Trophoblast cell (in vitro differentiated cells and primary cell): Measurements from ENCODE around the gene PDCL2.

ENCODE experiments used
- DNase-seq, 2 donors: peaks; one replicate each; pipeline ENCODE4 v3.0.0-alpha.2; 2016
- H2AFZ ChIP-seq: 2 replicates; pipeline ENCODE4 v1.6.1; 2013; ENCODE audit warnings: low read length, moderate library complexity, mild to moderate bottlenecking; ENCODE audit not compliant: insufficient read depth, poor library complexity
- H2AK5ac ChIP-seq: 2 replicates; pipeline ENCODE4 v1.6.1; 2013; ENCODE audit warnings: mild to moderate bottlenecking, low read length
- H2BK120ac ChIP-seq: 2 replicates; pipeline ENCODE4 v1.6.1; 2013; ENCODE audit warnings: low read length, mild to moderate bottlenecking, moderate library complexity; ENCODE audit not compliant: insufficient read depth, poor library complexity
- H2BK12ac ChIP-seq: 2 replicates; pipeline ENCODE4 v1.6.1; 2013; ENCODE audit warnings: mild to moderate bottlenecking, low read length, moderate library complexity
- H2BK5ac ChIP-seq: 2 replicates; pipeline ENCODE4 v1.6.1; 2013; ENCODE audit warnings: low read length, low read depth, moderate library complexity, mild to moderate bottlenecking; ENCODE audit not compliant: poor library complexity
- H3K14ac ChIP-seq: 2 replicates; pipeline ENCODE4 v1.6.1; 2013; ENCODE audit warnings: mild to moderate bottlenecking, low read length
- H3K18ac ChIP-seq: 2 replicates; pipeline ENCODE4 v1.6.1; 2013; ENCODE audit warnings: mild to moderate bottlenecking, low read length
- H3K23ac ChIP-seq: 2 replicates; pipeline ENCODE4 v1.6.1; 2013; ENCODE audit warnings: low read length
- H3K27ac ChIP-seq: 2 replicates; pipeline ENCODE4 v1.5.1; 2013; ENCODE audit warnings: low read depth, mild to moderate bottlenecking, inconsistent platforms, low read length, moderate library complexity
- H3K27me3 ChIP-seq: 2 replicates; pipeline ENCODE4 v1.6.1; 2013; ENCODE audit warnings: inconsistent platforms, mild to moderate bottlenecking, low read length, moderate library complexity; ENCODE audit not compliant: insufficient read depth
- H3K36me3 ChIP-seq, 2 experiments: 1 replicate in 1 of 2; 2 replicates in 1 of 2; pipeline ENCODE4 v1.6.1; 2013; ENCODE audit warnings: low read length in 2 of 2, mild to moderate bottlenecking in 2 of 2, moderate library complexity in 1 of 2; ENCODE audit not compliant: insufficient read depth in 2 of 2, control insufficient read depth in 1 of 2
- H3K4ac ChIP-seq: 2 replicates; pipeline ENCODE4 v1.6.1; 2013; ENCODE audit warnings: low read depth, mild to moderate bottlenecking, low read length, moderate library complexity
- H3K4me1 ChIP-seq, 2 experiments: 1 replicate in 1 of 2; 2 replicates in 1 of 2; pipeline ENCODE4 v1.6.1; 2013; ENCODE audit warnings: low read length in 2 of 2, mild to moderate bottlenecking in 2 of 2, moderate library complexity in 1 of 2; ENCODE audit not compliant: insufficient read depth in 2 of 2, control insufficient read depth in 1 of 2
- H3K4me2 ChIP-seq: 2 replicates; pipeline ENCODE4 v1.6.1; 2013; ENCODE audit warnings: inconsistent platforms, mild to moderate bottlenecking, low read length, moderate library complexity
- H3K4me3 ChIP-seq: 2 replicates; pipeline ENCODE4 v1.5.1; 2013; ENCODE audit warnings: mild to moderate bottlenecking, low read depth, low read length, inconsistent platforms
- H3K79me1 ChIP-seq: one replicate; pipeline ENCODE4 v1.6.1; 2013; ENCODE audit warnings: low read length
- H3K79me2 ChIP-seq: 2 replicates; pipeline ENCODE4 v1.6.1; 2013; ENCODE audit warnings: low read length, mild to moderate bottlenecking; ENCODE audit not compliant: control insufficient read depth, insufficient read depth, poor library complexity
- H3K9ac ChIP-seq: 2 replicates; pipeline ENCODE4 v1.6.1; 2013; ENCODE audit warnings: mild to moderate bottlenecking, low read length
- H3K9me3 ChIP-seq: 2 replicates; pipeline ENCODE4 v1.6.1; 2013; ENCODE audit warnings: low read depth, mild to moderate bottlenecking, control low read depth, inconsistent platforms, low read length; ENCODE audit not compliant: insufficient read depth
- H4K12ac ChIP-seq: 2 replicates; pipeline ENCODE4 v1.6.1; 2013; ENCODE audit warnings: low read depth, mild to moderate bottlenecking, low read length, moderate library complexity
- H4K8ac ChIP-seq: 2 replicates; pipeline ENCODE4 v1.6.1; 2013; ENCODE audit warnings: low read depth, mild to moderate bottlenecking, low read length, moderate library complexity
- H4K91ac ChIP-seq: one replicate; pipeline ENCODE4 v1.6.1; 2013; ENCODE audit warnings: low read depth, mild to moderate bottlenecking, low read length, moderate library complexity
- WGBS: extraction: QIAGEN DNeasy Blood & Tissue Kit; methylation state at CpG from one replicate; pipeline ENCODE4 v1.1.7; 2013; ENCODE audit warnings: missing lambda C conversion rate; ENCODE audit not compliant: insufficient read length, insufficient coverage; ENCODE audit errors: extremely low coverage; 5-methylcytosine and 5-hydroxymethylcytosine counted together

PDCL2 gene

DNA sequence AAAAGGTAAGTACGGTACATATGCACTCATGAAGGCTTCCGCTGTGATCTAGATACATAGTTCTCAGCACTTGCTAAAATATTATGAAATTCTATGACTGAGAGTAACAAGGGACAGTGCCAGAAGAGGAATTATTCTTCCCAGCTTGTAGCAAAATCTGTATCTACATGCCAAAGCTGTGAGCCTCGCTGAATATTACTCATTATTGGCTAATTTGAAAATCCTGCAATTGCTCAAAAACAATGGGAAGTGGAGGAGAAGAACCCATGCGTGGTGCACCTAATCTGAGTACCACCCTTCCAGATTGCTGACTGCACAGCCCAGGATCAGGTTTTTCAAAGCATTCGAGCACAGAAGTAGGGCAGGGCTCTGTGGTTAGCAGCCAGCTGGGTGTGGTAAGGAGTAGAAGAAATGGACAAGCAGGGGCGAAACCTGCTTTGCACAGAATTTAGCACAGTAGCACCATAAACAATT is 17.4 kb upstream of the PDCL2 start:
- no peak overlapping the region for H4K12ac ChIP-seq
- H3K4me1 ChIP-seq: no peaks in the 10 kb centered on the region
- H2BK5ac ChIP-seq: no peak overlapping the region
- no peak overlapping the region for H3K9ac ChIP-seq
- no peak overlapping the region for H4K8ac ChIP-seq
- H3K79me2 ChIP-seq: no peaks in the 10 kb centered on the region
- H3K4ac ChIP-seq: no peak overlapping the region
- H3K14ac ChIP-seq: no peak overlapping the region
- no peak overlapping the region for H4K91ac ChIP-seq
- no peak overlapping the region for H3K27ac ChIP-seq
- no peak overlapping the region for H3K23ac ChIP-seq
- H3K9me3 ChIP-seq: no peaks in the 10 kb centered on the region
- H3K36me3 ChIP-seq: no peaks in the 10 kb centered on the region
- WGBS: no CpG with 5 or more reads among the region's 6 CpGs
- no peak overlapping the region for H2BK12ac ChIP-seq
- DNase-seq: peak in 1 of 2 donors; percentile 34
- no peak overlapping the region for H2AFZ ChIP-seq
- H3K27me3 ChIP-seq: no peaks in the 10 kb centered on the region
- H2BK120ac ChIP-seq: no peak overlapping the region
- no peak overlapping the region for H3K4me3 ChIP-seq
- H3K4me2 ChIP-seq: no peak overlapping the region
- H3K18ac ChIP-seq: no peak overlapping the region
- H3K79me1 ChIP-seq: no peaks in the 10 kb centered on the region
- H2AK5ac ChIP-seq: no peak overlapping the region

DNA sequence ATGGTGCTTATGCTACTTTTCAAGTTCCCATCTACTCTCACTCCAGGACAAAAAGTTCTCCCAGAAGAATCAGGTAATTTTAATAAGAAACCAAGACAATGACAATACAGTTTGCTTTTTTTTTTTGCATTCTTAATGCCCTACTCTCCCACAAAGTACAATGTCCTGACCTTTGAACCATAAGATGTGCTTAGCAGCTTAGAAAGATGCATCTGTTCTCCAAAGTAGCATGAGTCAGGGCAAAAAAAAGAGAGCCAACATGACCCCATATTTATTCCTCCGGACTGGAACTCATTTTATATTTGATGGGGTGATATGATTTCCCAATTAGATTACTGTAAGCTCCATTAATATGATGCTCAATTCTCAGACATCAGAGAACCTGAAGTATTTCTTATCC is 16.5 kb upstream of the PDCL2 start:
- Histone ChIP-seq H3K4me3 (no peak overlapping the region), H2AFZ (no peak overlapping the region), H3K9ac (no peak overlapping the region), H2AK5ac (no peak overlapping the region), H3K27me3 (no peaks in the 10 kb centered on the region), H3K18ac (no peak overlapping the region), H3K4me1 (no peaks in the 10 kb centered on the region), H3K23ac (no peak overlapping the region), H2BK120ac (no peak overlapping the region), H4K12ac (no peak overlapping the region), H3K27ac (no peak overlapping the region), H3K79me2 (no peaks in the 10 kb centered on the region), H3K14ac (no peak overlapping the region), H3K9me3 (no peaks in the 10 kb centered on the region), H3K36me3 (no peaks in the 10 kb centered on the region), H2BK12ac (no peak overlapping the region), H4K91ac (no peak overlapping the region), H3K4ac (no peak overlapping the region), H3K4me2 (no peak overlapping the region), H4K8ac (no peak overlapping the region), H2BK5ac (no peak overlapping the region), H3K79me1 (no peaks in the 10 kb centered on the region)
- no CpG with 5 or more reads among the region's 1 CpG for WGBS
- DNase-seq: no peak

DNA sequence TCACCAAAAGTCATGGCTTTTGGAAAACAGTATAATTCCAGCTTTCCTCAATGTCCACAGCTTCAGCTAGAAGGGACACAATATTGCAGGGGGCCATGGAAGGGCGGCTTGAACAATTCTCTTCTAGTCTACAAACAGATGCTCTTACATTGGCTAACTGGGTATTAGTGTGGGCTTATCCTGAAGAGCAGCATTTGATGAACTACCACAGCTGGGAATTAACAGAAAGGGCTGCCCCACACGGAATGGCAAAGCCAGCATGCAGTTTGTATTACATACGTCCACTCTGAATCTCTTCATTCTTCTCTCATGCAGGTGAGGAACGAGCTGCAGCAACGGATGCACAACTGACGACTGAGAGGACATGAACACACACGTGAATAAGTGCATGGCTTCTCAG is 13.0 kb upstream of the PDCL2 start:
- Histone ChIP-seq H3K4me2 (no peak overlapping the region), H3K14ac (no peak overlapping the region), H2BK120ac (no peak overlapping the region), H4K91ac (no peak overlapping the region), H2AK5ac (no peak overlapping the region), H3K27me3 (no peaks in the 10 kb centered on the region), H3K79me1 (no peaks in the 10 kb centered on the region), H2BK5ac (no peak overlapping the region), H3K18ac (no peak overlapping the region), H3K9me3 (no peaks in the 10 kb centered on the region), H3K27ac (no peak overlapping the region), H3K23ac (no peak overlapping the region), H2AFZ (no peak overlapping the region), H3K9ac (no peak overlapping the region), H3K79me2 (no peaks in the 10 kb centered on the region), H4K12ac (no peak overlapping the region), H4K8ac (no peak overlapping the region), H3K4ac (no peak overlapping the region), H3K36me3 (no peaks in the 10 kb centered on the region), H3K4me1 (no peaks in the 10 kb centered on the region), H3K4me3 (no peak overlapping the region), H2BK12ac (no peak overlapping the region)
- no peak for DNase-seq
- WGBS: no CpG with 5 or more reads among the region's 7 CpGs

DNA sequence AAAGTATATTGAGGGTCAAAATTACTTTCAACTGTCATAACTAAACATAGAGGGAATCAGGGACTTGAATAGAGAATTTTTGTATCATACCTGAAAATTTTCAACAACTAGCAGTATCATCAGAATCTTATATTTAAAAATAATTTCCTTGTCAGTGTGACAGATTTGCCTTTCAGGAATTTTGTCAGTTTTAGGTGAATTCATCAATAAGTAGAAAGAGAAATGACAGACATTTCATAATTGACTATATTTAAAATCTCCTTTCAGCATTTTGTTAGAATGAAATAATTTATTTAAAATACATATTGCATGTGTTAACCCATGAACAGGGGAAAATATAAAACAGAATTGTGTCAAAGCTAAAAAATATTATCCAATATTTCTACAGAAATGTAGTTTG is 8.6 kb upstream of the PDCL2 start:
- Histone ChIP-seq H3K27me3 (no peaks in the 10 kb centered on the region), H4K8ac (no peak overlapping the region), H2BK5ac (no peak overlapping the region), H3K27ac (no peak overlapping the region), H3K4ac (no peak overlapping the region), H3K14ac (no peak overlapping the region), H3K36me3 (no peaks in the 10 kb centered on the region), H2BK12ac (no peak overlapping the region), H4K12ac (no peak overlapping the region), H3K4me1 (no peaks in the 10 kb centered on the region), H2BK120ac (no peak overlapping the region), H3K9me3 (no peaks in the 10 kb centered on the region), H4K91ac (no peak overlapping the region), H3K18ac (no peak overlapping the region), H3K4me3 (no peak overlapping the region), H2AFZ (no peak overlapping the region), H3K79me1 (no peaks in the 10 kb centered on the region), H2AK5ac (no peak overlapping the region), H3K9ac (no peak overlapping the region), H3K23ac (no peak overlapping the region), H3K79me2 (no peaks in the 10 kb centered on the region), H3K4me2 (no peak overlapping the region)
- no peak for DNase-seq
